Loucy (cell line): ENCODE data around the gene MOGAT3.
A peak's percentile ranks its signal among the peaks of the same experiment; 100 is the strongest.

Experiments used
- CTCF ChIP-seq: fragments of 200-600 bp; sonication (generic); conservative IDR thresholded peaks from 2 replicates; pipeline ENCODE4 v1.5.1; 2014; ENCODE audit warnings: mild to moderate bottlenecking, antibody characterized with exemption, low read length
- EZH2phosphoT487 ChIP-seq: fragments of 200-600 bp; IDR thresholded peaks from 2 replicates; pipeline ENCODE4 v1.6.1; 2018; ENCODE audit warnings: antibody characterized with exemption, mild to moderate bottlenecking, moderate library complexity, borderline replicate concordance

- TF ChIP-seq CTCF = peak; percentile 32
- TF ChIP-seq EZH2phosphoT487 = no peak
Measured at GRCh38 chr7:101171442-101171837, 29.4 kb downstream of the MOGAT3 start.
